Lower lobe of right lung (tissue), 2 donors: ENCODE results near the gene APBB2. TPM values are rescaled to one million over a fixed set of nuclear protein-coding genes. Genes with fewer than 3 reads are reported as not detected.

Experiments used
- ATAC-seq, 2 donors: fragments of 200-7000 bp; cut with Tn5 transposase; one replicate each; pipeline ENCODE4 v1.9.1; 2020 to 2022; ENCODE audit warnings: mild to moderate bottlenecking in 2 of 2, moderate library complexity in 2 of 2
- DNase-seq: peaks from one replicate; pipeline ENCODE4 v3.0.0-alpha.2; 2020
- H3K27ac ChIP-seq: fragments of 200-600 bp; one replicate; pipeline ENCODE4 v1.8.0; 2022
- H3K27me3 ChIP-seq: fragments of 200-600 bp; one replicate; pipeline ENCODE4 v1.8.0; 2022; ENCODE audit warnings: low read depth
- H3K36me3 ChIP-seq: fragments of 200-600 bp; one replicate; pipeline ENCODE4 v1.8.0; 2022; ENCODE audit warnings: mild to moderate bottlenecking
- H3K4me1 ChIP-seq: fragments of 200-600 bp; one replicate; pipeline ENCODE4 v1.8.0; 2022
- H3K4me3 ChIP-seq: fragments of 200-600 bp; one replicate; pipeline ENCODE4 v1.8.0; 2022; ENCODE audit warnings: mild to moderate bottlenecking
- H3K9me3 ChIP-seq: fragments of 200-600 bp; one replicate; pipeline ENCODE4 v1.8.0; 2022
- CTCF ChIP-seq: fragments of 200-600 bp; IDR thresholded peaks from one replicate; pipeline ENCODE4 v1.8.0; 2022; ENCODE audit warnings: antibody characterized with exemption, mild to moderate bottlenecking
- intact Hi-C: fragments of 100-400 bp; cut with DNase I; formaldehyde crosslinking; loops from one replicate; pipeline ENCODE4 v1.11.0; 2022
- total RNA-seq: library from RNA; stranded (reverse); fragmentation: NEBNext Ultra II Directional; extraction: Animal tissue kit (Norgen Biotek cat#: 25700); gene quantifications from one replicate; pipeline ENCODE4 v1.2.1, GENCODE V29; 2021
- donor health status: DM: no; HTN: yes; CAD: no; lungs with severe emphysema.

Gene APBB2
- total RNA-seq, 1 donor from 2014 or later, result 59.3 TPM

GRCh38 chr4:41184009-41184408 lies 30.3 kb downstream of the APBB2 start:
- Histone ChIP-seq H3K27me3 (no peaks in the 10 kb centered on the region), H3K4me1 (peaks cover 35% of the 10 kb centered on the region), H3K27ac (no peak overlapping the region), H3K36me3 (no peaks in the 10 kb centered on the region), H3K4me3 (no peak overlapping the region), H3K9me3 (no peaks in the 10 kb centered on the region)
- ATAC-seq (no peak), DNase-seq (no peak)
- intact Hi-C loops, result no loop called here
- TF ChIP-seq CTCF, result no peak

GRCh38 chr4:41183021-41183553 lies 31.3 kb downstream of the APBB2 start:
- no peak for TF ChIP-seq CTCF
- Histone ChIP-seq H3K9me3 (no peaks in the 10 kb centered on the region), H3K36me3 (no peaks in the 10 kb centered on the region), H3K4me1 (peaks cover 44% of the 10 kb centered on the region), H3K4me3 (no peak overlapping the region), H3K27ac (no peak overlapping the region), H3K27me3 (no peaks in the 10 kb centered on the region)
- no peak for ATAC-seq
- no peak for DNase-seq
- intact Hi-C loops, result no loop called here

- no peaks in the 10 kb centered on the region for H3K9me3 ChIP-seq
- DNase-seq (no peak), ATAC-seq (no peak)
- no peaks in the 10 kb centered on the region for H3K36me3 ChIP-seq
- H3K27ac ChIP-seq, result no peak overlapping the region
- H3K27me3 ChIP-seq, result no peaks in the 10 kb centered on the region
- TF ChIP-seq CTCF, result no peak
- H3K4me3 ChIP-seq, result no peak overlapping the region
- H3K4me1 ChIP-seq, result peaks cover 46% of the 10 kb centered on the region
- intact Hi-C loops, result no loop called here
These were observed 33.3 kb downstream of the APBB2 start for GRCh38 chr4:41181037-41181436.

GRCh38 chr4:41179498-41180195 lies 34.7 kb downstream of the APBB2 start:
- H3K4me3 ChIP-seq, result no peak overlapping the region
- no peak for DNase-seq
- H3K27ac ChIP-seq, result no peak overlapping the region
- H3K9me3 ChIP-seq, result no peaks in the 10 kb centered on the region
- no peak for TF ChIP-seq CTCF
- no peak for ATAC-seq
- H3K4me1 ChIP-seq, result peaks cover 39% of the 10 kb centered on the region
- no peaks in the 10 kb centered on the region for H3K36me3 ChIP-seq
- intact Hi-C loops, result no loop called here
- no peaks in the 10 kb centered on the region for H3K27me3 ChIP-seq

GRCh38 chr4:41178372-41179370 lies 35.7 kb downstream of the APBB2 start:
- intact Hi-C loops, result no loop called here
- no peaks in the 10 kb centered on the region for H3K9me3 ChIP-seq
- H3K27me3 ChIP-seq, result no peaks in the 10 kb centered on the region
- H3K4me3 ChIP-seq, result no peak overlapping the region
- TF ChIP-seq CTCF, result no peak
- ATAC-seq, result peak; percentile 65 to 85
- H3K27ac ChIP-seq, result no peak overlapping the region
- no peak for DNase-seq
- H3K4me1 ChIP-seq, result peaks cover 39% of the 10 kb centered on the region
- no peaks in the 10 kb centered on the region for H3K36me3 ChIP-seq
